GM18505 (cell line): ENCODE measurements around the gene GAS2L2.

Experiments
- ATAC-seq: cut with Tn5 transposase; IDR thresholded peaks from one replicate; pipeline ENCODE4 v1.9.1; 2021; ENCODE audit not compliant: unreplicated experiment
- POLR2A ChIP-seq: IDR thresholded peaks from 4 replicates; pipeline ENCODE4 v1.6.1; 2011; ENCODE audit warnings: borderline replicate concordance; ENCODE audit not compliant: insufficient read depth, insufficient read length; ENCODE audit errors: extremely low read depth

GAS2L2 gene

DNA sequence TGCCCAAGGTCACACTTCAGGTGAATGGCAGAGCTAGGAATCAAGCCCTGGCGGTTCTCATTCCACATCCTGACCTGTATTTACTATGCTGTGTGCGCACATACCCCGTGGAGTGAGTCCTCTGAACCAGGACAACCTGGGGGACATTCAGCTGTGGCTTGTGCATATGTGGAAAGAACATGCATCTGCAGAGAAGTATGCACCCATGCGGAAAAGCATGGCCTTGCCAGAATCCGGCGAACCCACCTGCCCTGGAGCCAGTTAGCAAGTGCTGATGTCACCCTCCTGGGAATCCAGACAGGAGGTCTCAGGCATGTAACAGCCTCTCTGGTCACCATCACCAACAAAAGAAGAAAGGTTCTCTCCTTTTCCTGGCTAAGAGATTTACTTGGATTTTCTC is 19.7 kb downstream of the GAS2L2 start:
- ATAC-seq: no peak
- TF ChIP-seq POLR2A: no peak

DNA sequence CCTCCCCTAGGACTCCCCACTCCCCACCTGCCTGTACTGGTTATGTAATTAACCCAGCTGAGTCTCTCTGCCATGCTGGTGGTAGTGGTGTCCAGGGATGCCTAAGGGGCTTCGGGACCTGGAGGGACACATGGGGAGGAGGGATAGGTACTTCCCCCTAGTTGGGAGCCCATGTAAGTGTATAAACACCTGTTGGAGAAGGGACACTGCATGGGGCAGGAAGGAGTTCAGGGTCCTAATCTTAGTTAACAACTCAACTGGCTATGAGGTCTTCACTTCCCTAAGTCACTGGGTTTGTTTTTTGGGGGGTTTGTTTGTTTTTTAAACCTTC is 20.3 kb downstream of the GAS2L2 start:
- no peak for TF ChIP-seq POLR2A
- ATAC-seq: no peak

DNA sequence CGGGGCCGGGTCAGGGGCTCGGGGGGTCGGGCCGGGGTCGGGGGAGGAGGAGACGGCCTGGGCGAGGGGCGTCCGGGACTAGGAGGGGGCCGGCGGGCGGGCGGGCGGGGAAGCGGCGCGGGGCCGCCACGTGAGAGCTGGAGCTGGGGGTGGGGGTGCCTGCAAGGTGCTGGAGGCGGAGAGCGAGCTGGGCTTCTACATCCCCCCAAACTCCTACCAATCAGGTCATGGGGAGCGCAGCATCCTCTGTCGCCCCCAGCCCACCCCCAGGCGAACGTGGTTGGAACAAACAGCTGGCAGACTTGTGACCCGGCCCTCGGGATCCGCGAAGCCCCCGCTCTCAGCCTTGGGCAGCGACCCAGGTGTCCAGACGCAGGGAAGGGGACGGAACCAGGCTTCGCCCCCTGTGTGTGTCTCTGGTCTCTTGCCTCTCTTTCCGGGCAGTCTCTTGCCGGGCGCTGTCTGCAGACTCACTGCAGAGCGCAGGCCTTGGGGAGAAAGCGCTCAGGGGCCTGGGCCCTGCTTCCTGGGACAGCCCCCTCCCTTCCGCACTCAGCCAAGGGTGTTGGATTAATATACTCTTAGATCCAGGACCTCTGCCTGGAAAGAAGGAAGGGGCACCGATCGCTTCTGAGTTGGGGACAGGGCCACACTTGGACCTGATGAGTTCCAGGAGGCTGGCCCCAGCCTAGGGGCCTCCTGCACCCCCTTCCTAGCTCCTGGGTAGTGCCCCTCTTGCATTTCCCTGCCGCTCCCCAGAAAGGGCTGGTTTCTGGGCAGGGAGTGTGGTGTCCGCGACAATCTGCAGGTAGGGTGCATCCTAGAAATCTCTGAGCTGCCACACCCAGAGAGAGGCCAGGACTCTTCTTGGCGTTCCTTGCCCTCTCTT is 20.9 kb downstream of the GAS2L2 start:
- TF ChIP-seq POLR2A: no peak
- ATAC-seq: no peak

DNA sequence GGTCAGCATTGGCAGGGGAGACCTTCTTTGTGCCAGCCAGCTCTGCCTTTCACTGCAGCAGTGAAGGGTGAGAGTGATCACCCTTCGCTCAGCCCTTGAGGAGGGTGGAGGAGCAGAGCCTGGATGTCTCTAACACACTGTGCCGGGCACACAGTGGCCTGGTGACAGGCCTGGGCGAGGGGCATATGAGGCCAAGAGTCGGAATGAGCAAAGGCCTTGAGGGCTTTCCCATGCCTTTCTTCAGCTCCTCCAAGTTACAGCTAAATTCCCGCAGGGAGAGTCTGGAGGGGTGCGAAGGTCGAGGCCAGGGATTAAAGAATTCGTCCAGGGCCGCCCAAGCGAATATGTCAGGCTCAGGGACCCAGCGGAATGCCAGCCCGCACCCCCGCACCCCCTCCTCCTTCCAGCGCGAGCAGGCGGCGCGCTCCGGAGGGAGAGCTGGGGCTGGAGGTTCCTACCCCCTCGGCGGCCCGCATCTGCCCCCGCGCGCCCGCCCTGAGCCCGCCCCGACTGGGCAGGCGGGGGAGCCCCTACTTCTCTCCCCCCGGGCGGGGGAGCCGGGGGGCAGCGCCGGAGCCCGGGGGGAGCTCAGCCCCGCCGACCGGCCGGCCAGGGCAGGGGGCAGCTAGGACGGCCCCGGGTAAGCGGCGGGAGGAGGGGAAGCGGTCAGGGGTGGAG is 21.7 kb downstream of the GAS2L2 start, which contains the start of gene RASL10B:
TSS of gene RASL10B (plus strand) at position 401 of the 678 bp plus-strand sequence. CDS start 3,546 bp downstream, outside the sequence.
- no peak for TF ChIP-seq POLR2A
- no peak for ATAC-seq

DNA sequence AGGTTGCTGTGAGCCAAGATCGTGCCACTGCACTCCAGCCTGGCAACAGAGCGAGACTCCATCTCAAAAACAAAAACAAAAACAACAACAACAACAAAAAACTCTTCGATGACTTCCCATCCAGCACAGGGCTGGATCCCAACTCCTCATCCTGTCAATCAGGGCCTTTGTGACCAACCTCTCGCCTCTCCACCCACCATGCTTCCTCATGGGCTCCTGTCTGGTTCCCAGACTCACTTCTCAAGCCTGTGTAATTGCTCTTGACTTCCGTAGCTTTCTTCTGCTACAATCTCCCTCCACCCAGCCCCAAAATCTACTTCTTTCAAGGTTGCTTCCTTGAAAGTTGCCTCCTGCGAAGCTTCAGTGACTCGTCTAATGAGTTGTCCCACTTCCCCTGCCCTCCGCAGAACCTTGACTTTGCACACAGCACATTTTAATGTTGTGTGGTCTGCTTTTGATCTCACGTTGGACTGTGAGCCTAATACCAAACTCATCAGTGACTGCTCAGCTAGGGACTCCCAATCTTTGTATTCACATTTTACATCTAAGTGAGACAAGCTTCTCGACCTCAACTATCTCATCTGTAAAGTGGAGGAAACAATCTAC is 22.5 kb downstream of the GAS2L2 start:
- TF ChIP-seq POLR2A: no peak
- ATAC-seq: no peak

DNA sequence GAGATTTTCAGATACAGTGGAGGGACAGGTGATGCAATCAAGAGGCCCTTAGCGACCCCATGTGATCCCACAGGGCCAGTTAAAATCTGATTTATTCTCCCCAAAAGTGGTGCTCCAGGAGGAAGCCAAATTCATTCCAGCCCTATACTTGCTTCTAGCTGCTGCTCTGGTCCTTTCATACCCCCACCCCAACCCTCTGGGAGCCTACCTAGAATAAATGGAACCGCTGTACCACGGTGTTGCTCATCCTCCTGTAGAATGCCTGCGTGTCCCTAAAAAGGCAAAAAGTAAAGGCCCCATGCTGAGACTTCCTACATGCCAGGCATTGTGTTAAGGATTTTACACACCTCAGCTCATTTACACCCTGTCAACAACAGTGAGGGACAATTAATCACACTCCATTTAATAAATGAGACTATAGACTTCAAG is 23.6 kb downstream of the GAS2L2 start:
- no peak for ATAC-seq
- TF ChIP-seq POLR2A: no peak

DNA sequence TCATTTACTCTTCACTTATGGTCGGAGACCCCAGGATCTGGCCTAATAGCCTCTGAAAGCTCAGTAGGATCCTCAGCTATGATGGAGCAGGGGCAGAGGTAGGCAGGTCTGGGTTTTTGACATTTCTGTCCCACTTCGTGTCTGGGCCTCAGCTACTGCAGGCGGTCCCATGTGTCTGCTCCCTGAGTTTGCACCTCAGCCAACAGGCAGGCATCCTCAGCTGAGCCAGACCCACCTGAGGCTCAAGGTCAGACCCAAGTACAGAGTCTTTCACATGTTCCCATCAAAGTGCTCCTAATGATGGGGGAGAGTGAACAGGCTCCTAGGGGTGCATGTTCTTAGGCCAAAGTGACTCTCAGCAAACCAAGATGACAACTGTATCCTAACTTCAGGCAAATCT is 24.5 kb downstream of the GAS2L2 start:
- no peak for ATAC-seq
- no peak for TF ChIP-seq POLR2A

DNA sequence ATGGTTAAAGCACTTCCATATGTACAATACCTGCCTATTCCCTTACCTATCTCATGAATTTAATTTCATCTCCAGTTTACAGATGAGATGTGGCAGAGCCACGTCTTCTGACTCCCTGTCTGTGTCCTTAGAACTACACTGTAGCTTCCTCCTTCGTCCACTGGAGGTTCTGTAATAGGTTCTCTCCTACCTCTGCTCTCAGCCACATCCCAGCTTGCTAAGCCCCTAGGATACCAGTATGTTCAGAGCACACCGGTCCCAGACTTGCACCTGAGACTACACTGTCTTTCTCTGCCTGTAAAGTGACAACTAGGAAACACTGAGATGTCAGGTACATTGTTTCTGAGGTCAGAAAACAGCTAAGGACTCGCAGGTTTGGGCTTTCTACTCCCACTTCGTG is 25.4 kb downstream of the GAS2L2 start:
- ATAC-seq: no peak
- no peak for TF ChIP-seq POLR2A

DNA sequence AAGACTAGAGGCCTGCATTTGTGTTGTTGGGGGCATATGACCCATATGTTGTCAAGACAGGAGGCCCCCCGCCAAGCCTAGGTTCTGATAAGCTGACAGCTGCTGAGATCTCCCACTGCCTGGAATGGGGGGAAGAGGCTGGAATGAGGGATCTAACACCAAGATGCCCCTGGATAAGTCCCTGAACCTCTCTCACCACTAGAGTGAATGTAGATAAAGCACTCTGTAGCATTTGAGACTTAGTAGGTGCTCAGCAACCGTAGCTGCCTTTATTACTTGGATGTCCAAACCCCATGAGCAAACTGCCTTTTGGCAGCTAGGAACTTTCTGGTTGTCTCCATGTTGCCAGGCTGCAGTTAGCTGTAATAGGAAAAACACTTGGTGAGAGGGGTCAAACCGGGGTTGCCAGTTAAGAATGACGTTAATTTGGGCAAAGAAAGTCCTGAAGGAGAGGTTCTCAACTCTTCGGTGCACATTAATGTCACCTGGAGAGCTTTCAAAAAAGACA is 26.0 kb downstream of the GAS2L2 start:
- ATAC-seq: no peak
- TF ChIP-seq POLR2A: no peak

DNA sequence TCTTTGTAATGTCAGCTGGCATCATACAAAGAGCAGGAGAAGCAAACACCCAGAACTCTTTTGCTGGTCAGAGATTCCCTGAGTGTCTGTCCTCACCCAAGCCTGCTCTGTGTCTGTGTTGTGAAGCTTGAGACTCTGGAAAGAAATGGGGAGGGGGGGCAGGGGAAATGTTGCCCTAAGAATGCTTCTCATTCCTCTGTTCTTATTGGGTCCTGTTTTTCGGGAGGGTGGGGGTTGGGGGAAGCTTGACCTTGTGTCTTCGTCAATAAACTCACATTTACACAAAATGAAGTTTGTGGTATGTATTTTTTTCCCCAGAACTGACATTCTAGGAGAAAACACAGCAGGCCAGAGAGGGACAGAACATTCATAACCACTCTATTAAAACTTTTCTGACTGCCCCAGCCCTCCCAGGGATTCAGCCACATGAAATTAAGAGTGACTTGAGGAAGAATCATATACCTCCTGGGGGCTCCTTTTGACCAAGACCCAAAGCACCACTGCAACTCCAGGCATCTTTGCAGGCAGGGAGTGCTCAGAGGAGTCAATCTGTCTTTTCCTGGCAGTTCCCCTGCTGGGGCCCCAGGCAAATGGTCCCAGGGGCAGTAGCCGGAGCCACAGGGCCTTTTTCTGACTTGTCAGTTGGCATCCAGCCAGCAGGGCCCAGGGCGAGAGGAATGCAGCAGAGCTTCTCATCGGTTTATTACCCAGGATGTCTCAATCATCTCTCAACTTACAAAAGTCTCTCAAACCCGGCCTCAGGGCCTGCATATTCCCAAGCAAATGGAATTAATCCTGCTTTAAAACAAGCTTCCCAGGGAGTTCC is 26.7 kb downstream of the GAS2L2 start:
- ATAC-seq: no peak
- no peak for TF ChIP-seq POLR2A

DNA sequence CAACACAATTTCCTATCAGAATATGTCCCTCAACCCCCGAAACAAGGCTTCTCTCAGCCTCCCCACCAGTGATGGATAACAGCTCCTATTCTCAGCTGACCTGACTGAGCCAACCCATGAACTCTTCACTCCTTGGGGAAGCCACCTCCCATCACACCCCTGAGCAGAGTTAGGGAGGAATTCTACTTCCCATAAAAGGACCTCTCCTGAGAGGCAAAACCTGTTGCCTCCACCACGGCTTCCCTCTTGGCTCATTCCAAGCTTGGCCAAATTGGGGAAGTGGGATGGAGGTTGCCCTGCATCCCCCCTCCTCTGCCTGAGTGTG is 27.3 kb downstream of the GAS2L2 start:
- TF ChIP-seq POLR2A: no peak
- ATAC-seq: no peak

DNA sequence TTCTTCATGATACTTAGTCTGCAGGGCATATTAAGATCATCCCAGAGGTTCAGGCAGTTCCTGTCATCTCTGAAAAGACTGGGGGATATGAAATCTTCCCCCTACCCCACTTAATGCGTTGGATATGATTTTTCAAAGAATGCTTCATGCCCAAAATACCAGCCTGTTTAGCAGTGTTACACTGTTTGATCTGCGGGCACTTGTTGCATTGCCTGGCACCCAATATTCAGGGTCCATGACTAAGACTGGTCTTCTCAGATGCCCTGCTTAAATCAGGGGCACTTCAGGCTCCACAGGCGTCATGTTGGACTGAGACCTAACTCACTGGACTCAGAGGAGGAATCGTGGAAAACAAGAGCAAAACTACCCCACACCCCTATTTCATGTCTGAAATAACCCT is 28.0 kb downstream of the GAS2L2 start:
- no peak for ATAC-seq
- no peak for TF ChIP-seq POLR2A

DNA sequence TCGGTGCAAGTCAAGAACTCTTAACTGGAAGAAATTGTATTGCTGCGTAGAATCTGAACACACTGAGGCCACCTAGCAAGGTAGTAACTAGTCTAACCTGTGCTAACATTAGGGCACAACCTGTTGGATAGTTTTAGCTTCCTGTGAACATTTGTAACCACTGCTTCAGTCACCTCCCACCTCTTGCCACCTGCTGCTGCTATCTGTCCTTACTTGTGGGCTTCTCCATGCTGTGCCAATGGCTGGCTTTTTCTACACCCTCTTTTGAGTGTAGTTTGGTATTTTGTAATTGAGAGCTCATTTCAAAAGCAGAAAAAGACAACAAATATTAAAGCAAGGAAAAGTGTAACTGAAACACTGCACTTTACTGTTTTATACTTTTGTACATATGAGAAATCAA is 29.3 kb downstream of the GAS2L2 start:
- no peak for TF ChIP-seq POLR2A
- ATAC-seq: no peak
